GM19395 (cell line): ENCODE data around the gene KCNB1.

Experiments
- ATAC-seq: cut with Tn5 transposase; IDR thresholded peaks from one replicate; pipeline ENCODE4 v1.9.1; 2021; ENCODE audit warnings: mild to moderate bottlenecking, moderate library complexity; ENCODE audit not compliant: unreplicated experiment

KCNB1 gene

DNA sequence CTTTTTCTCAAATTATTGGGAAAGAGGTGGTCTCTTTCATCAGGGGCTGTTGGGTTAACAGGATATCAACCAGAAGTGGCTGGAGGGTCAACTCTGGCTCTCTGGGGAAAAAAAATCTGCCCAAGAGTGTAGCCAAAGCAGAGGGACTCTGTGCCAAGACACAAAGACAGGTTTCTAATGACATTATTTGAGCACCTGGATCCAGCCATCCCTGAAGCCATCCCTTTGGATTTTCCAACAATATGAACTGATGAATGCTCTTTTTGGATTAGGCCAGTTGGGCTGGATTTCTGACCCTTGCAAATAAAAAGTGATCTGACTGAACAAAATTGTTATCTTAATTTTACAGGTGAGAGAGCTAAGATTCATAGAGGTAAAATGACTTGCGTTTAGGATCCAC lies 88.7 kb downstream of the KCNB1 start:
- no peak for ATAC-seq

GRCh38 chr20:49392745-49393144 lies 89.7 kb downstream of the KCNB1 start:
- no peak for ATAC-seq

DNA sequence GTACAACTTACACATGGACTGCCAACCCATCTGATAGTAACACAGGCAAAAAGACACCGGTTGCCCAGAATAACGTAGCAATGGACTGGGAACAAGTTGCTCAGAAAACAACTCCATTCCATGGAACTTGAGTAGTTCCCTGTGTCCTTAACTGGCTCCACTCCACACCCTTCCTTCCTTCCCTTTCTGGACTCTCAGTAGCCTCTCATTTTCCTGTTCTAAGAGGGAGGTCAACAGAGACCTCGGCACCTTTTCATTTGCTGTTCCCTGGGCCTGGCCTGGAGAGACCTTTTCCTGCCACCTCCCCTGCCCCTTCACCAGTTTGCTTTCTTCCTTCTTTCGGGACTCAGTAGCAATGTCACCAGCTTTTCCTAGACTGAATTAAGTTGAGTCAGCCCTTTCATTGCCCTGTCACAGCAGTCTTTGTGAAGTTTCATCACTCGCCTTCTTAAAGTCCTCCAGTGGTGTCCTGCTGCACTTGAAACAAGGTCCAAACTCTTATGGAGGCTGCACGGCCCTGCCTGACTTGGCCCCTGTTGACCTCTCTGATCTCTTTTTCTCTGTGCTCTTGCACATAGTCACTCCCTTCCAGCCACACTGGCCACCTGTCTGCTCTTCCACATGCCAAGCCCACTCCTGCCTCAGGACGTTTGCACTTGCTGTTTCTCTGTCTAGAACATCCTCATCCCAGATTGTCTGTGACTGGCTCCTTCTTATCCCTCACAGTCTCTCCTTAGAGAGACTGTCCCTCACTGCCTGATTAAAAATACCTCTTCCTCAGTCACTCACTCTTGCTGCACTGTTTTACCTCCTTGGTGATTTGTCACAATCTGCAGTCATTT lies 90.8 kb downstream of the KCNB1 start:
- no peak for ATAC-seq

DNA sequence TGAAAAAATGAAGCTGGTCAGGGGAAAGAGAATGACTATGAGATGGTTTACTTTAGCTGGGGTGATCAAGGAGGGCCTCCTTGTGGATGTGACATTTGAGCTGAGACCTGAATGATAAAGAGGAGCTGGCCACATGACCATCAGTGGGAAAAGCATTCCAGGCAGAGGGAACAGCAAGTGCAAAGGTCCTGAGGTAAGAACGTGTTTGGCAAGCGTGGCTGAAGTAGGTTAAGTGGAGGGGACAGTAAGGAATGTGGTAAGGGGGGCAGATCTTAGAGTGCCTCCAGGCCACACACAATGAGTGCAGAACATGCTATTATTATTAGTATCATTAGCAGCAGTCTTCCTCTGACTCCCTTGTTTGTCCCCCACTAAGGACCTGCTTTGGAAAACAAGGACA lies 92.6 kb downstream of the KCNB1 start:
- ATAC-seq, result no peak

- no peak for ATAC-seq
These were observed 93.7 kb downstream of the KCNB1 start for GRCh38 chr20:49388744-49389143.

GRCh38 chr20:49387581-49387939 lies 94.9 kb downstream of the KCNB1 start:
- no peak for ATAC-seq

GRCh38 chr20:49386848-49387580 lies 95.5 kb downstream of the KCNB1 start:
- no peak for ATAC-seq

- no peak for ATAC-seq
These were observed 97.0 kb downstream of the KCNB1 start for GRCh38 chr20:49385465-49385864.

DNA sequence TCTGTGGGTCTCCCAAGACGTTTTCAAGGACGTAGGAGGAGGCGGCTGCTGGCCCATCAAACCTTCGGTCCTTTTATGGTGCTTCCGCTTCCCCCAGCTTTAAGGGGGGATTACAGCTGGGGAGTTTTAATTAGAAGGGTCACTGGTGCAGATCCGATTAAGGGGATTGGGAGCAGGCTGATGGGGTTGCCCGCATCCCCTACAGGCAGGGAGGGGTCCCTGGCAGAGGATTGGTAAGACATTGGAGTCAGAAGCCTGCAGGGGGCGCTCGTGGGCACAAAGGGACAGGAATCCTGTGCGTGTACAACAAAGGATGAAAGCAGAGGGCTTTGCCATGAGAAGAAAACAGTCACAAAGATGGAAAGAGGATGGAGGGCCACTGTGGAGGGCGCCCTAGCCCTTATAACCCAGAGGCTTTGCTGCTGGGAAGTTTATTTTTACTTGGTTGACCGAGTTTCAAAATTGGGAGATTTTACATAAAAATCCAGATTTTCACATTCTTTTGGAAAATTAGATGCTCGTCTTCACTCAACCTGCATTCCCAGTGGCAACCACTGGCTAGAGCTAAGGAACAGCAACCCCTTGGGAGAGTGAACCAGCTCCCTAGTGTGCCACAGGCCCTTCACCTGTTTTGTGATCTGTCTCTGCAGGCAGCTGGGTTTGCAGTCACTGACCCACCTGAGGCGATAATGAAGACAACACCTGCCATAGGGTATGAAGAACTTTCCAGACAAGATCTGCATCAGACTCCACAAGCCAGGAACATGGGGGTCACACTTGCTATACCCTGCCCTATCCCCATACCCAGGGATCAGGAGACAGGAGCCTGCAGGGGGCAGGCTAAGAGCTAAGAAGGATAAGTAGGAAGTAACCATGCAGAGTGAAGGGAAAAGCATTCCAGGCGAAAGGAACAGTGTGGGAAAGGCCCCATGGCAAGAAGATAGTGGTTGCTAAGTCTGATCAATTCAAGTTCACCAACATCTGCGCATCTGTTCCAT lies 97.7 kb downstream of the KCNB1 start:
- ATAC-seq, result no peak

GRCh38 chr20:49381558-49382493 lies 100.6 kb downstream of the KCNB1 start:
- ATAC-seq, result no peak

GRCh38 chr20:49380337-49380780 lies 102.1 kb downstream of the KCNB1 start:
- ATAC-seq, result no peak

- ATAC-seq, result no peak
These were observed 103.1 kb downstream of the KCNB1 start for GRCh38 chr20:49379338-49379737.

DNA sequence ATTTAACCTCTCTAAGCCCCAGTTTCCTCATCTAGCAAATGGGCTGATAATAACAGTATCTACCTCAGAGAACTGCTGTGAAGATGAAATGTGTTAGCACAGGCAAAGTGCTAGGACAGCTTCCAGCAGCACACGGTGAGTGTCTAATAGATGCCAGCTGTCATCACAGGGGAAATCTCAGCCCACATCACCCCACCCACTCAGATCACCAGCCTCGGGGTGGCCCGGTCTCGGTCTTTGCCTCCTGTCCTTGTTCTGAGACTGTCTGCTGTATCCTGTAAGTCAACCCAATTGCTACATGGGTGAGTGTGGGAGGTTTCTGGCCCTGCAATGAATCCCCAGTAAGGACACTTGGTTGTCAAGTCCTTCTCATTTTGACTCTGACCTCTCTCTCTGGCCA lies 105.1 kb downstream of the KCNB1 start:
- ATAC-seq, result no peak

DNA sequence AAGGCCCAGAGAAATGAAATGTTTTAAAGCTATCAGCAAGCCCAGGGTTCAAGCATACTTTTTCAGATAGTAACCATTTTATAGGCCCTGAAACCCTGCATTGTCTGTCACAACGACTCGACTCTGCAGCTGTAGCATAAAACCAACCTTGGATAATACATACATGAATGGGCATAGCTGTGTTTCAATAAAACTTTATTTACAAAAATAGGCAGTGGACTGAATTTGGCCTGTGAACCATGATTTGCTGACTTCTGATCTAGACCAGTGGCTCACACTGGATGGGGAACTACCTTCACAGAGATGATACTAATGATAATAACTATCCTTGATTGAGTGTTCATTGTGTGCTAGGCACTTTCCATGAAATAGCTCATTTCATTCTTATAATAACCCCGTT lies 107.3 kb downstream of the KCNB1 start:
- ATAC-seq, result no peak

- no peak for ATAC-seq
These were observed 110.3 kb downstream of the KCNB1 start for GRCh38 chr20:49372095-49372734.

- ATAC-seq, result no peak
These were observed 113.9 kb downstream of the KCNB1 start for GRCh38 chr20:49368596-49368995.

- no peak for ATAC-seq
These were observed 115.4 kb downstream of the KCNB1 start for GRCh38 chr20:49367113-49367512.

- no peak for ATAC-seq
These were observed 115.8 kb downstream of the KCNB1 start for GRCh38 chr20:49366687-49367086.

DNA sequence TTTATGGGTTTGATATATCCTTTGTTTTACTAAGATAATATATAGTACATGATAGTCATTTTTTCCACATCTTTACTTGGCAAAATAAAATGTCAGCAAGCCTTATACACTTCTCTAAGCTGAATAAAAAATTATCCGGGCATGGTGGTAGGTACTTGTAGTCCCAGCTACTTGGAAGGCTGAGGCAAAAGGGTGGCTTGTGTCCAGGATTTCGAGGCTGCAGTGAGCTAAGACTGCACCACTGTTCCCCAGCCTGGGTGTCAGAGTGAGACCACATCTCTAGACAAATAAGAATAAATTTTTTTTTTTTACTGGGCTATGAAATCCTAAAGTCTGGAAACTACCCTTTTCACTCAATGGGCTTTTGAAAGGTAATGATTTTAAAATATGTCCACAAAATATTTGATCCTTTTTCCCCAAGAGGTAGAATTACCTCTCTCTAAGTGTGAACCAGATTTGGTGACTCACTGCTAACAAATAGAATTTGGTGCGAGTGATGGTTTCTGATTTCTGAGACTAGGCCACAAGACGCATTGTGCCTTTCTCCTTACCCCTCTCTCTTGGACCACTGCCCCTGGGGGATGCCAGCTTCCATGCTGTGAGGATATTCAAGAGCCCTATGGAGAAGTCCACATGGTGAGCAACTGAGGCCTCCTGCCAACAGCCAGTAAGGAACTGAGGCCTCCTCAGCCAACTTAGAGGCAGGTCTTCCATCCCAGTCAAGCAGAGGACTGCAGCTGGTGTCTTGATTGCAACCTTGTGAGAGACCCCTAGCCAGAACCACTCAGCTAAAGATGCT lies 120.4 kb downstream of the KCNB1 start:
- no peak for ATAC-seq
